ENCODE measurements around the gene SOX3. TPM values are rescaled to one million over a fixed set of nuclear protein-coding genes. Genes with fewer than 3 reads are reported as not detected.

SOX3 gene
- polyA plus RNA-seq, 1 experiment: not detected

- CTCF ChIA-PET: no interaction called here
- no peaks in the 10 kb centered on the region for H3K9me3 ChIP-seq (ENCODE audit: control insufficient read depth, insufficient read depth, low read length)
- TF ChIP-seq, protein P1, sequence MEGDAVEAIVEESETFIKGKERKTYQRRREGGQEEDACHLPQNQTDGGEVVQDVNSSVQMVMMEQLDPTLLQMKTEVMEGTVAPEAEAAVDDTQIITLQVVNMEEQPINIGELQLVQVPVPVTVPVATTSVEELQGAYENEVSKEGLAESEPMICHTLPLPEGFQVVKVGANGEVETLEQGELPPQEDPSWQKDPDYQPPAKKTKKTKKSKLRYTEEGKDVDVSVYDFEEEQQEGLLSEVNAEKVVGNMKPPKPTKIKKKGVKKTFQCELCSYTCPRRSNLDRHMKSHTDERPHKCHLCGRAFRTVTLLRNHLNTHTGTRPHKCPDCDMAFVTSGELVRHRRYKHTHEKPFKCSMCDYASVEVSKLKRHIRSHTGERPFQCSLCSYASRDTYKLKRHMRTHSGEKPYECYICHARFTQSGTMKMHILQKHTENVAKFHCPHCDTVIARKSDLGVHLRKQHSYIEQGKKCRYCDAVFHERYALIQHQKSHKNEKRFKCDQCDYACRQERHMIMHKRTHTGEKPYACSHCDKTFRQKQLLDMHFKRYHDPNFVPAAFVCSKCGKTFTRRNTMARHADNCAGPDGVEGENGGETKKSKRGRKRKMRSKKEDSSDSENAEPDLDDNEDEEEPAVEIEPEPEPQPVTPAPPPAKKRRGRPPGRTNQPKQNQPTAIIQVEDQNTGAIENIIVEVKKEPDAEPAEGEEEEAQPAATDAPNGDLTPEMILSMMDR (IDR thresholded peaks at IDR 0.05; ENCODE audit: low read depth, low read length): no peak
- DNase-seq (ENCODE audit: low read depth, low spot score): no peak
- POLR2A ChIA-PET: no interaction called here
- H3K27me3 ChIP-seq (ENCODE audit: control insufficient read depth, insufficient read depth, low read length): no peaks in the 10 kb centered on the region
- H3K27ac ChIP-seq (ENCODE audit: low read depth, low read length): no peak overlapping the region
- no peak overlapping the region for H3K4me3 ChIP-seq (ENCODE audit: low read depth, low read length)
These were observed 24.1 kb downstream of the SOX3 start for GRCh38 chrX:140480765-140481164.

DNA sequence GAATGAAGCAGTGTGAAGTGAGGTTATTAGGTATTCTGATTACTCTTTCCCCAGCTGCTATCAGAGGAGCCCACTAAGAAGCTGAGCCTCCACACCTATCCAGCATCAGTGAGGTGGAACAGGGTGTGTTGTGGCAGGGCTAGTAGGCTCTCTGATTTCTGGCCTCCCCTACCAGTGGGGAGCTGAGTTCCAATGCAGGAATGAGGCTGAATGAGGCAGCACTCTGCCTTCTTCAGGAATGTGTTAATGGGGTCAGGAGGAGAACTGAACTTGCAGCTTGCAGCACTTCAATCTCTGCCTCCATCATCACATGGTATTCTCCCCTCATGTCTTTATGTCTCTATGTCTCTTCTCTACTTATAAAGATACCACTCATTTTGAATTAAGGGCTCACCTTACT, 26.9 kb downstream of the SOX3 start:
- POLR2A ChIA-PET: no interaction called here
- Histone ChIP-seq H3K9me3 (ENCODE audit: control insufficient read depth, insufficient read depth, low read length) (no peaks in the 10 kb centered on the region), H3K27me3 (ENCODE audit: control insufficient read depth, insufficient read depth, low read length) (no peaks in the 10 kb centered on the region), H3K4me3 (ENCODE audit: low read depth, low read length) (no peak overlapping the region), H3K27ac (ENCODE audit: low read depth, low read length) (no peak overlapping the region)
- no peak for DNase-seq (ENCODE audit: low read depth, low spot score)
- TF ChIP-seq, protein P1 (IDR thresholded peaks at IDR 0.05; ENCODE audit: low read depth, low read length): no peak
- CTCF ChIA-PET: no interaction called here

- no peak for DNase-seq (ENCODE audit: low read depth, low spot score)
- Histone ChIP-seq H3K9me3 (ENCODE audit: control insufficient read depth, insufficient read depth, low read length) (no peaks in the 10 kb centered on the region), H3K27ac (ENCODE audit: low read depth, low read length) (no peak overlapping the region), H3K4me3 (ENCODE audit: low read depth, low read length) (no peak overlapping the region), H3K27me3 (ENCODE audit: control insufficient read depth, insufficient read depth, low read length) (no peaks in the 10 kb centered on the region)
- ChIA-PET POLR2A (no interaction called here), CTCF (no interaction called here)
- TF ChIP-seq, protein P1 (IDR thresholded peaks at IDR 0.05; ENCODE audit: low read depth, low read length): no peak
These were observed 29.8 kb downstream of the SOX3 start for GRCh38 chrX:140475025-140475424.

GRCh38 chrX:140467211-140467610, 37.7 kb downstream of the SOX3 start:
- DNase-seq (ENCODE audit: low read depth, low spot score): no peak
- ChIA-PET POLR2A (no interaction called here), CTCF (no interaction called here)
- no peak overlapping the region for H3K27ac ChIP-seq (ENCODE audit: low read depth, low read length)
- TF ChIP-seq, protein P1 (IDR thresholded peaks at IDR 0.05; ENCODE audit: low read depth, low read length): no peak
- H3K4me3 ChIP-seq (ENCODE audit: low read depth, low read length): no peak overlapping the region
- no peaks in the 10 kb centered on the region for H3K27me3 ChIP-seq (ENCODE audit: control insufficient read depth, insufficient read depth, low read length)
- H3K9me3 ChIP-seq (ENCODE audit: control insufficient read depth, insufficient read depth, low read length): no peaks in the 10 kb centered on the region

Other genes with a start within 250 kb of the SOX3 start
- gene LINC00632, start 204.7 kb upstream of the SOX3 start, polyA plus RNA-seq (2011; rRNA removed): 69.9 and 73.6 TPM in 2 replicates